Muscle layer of colon (tissue), 2 donors: ENCODE results near the gene AOPEP.
"Not testable (repeated sequence)": the region's sequence is repeated elsewhere in the genome, so short reads cannot be mapped to it uniquely, and the experiment has no call there.

Experiments
- H3K27ac ChIP-seq: one replicate; pipeline ENCODE4 v1.7.0; 2013; ENCODE audit warnings: low read depth, mild to moderate bottlenecking, low read length, moderate library complexity
- H3K27me3 ChIP-seq, 2 donors: one replicate each; pipeline ENCODE4 v1.7.0; 2013; ENCODE audit warnings: low read length in 2 of 2, mild to moderate bottlenecking in 2 of 2; ENCODE audit not compliant: insufficient read depth in 2 of 2, control insufficient read depth in 1 of 2
- H3K36me3 ChIP-seq: one replicate; pipeline ENCODE4 v1.7.0; 2013; ENCODE audit warnings: mild to moderate bottlenecking, low read length; ENCODE audit not compliant: insufficient read depth
- H3K4me1 ChIP-seq: one replicate; pipeline ENCODE4 v1.7.0; 2013; ENCODE audit warnings: mild to moderate bottlenecking, low read length; ENCODE audit not compliant: insufficient read depth
- H3K4me3 ChIP-seq, 2 donors: one replicate each; pipeline ENCODE4 v1.7.0; 2013; ENCODE audit warnings: low read length in 2 of 2, low read depth in 1 of 2, mild to moderate bottlenecking in 1 of 2, moderate library complexity in 1 of 2
- H3K9ac ChIP-seq: one replicate; pipeline ENCODE4 v1.7.0; 2013; ENCODE audit warnings: low read length
- H3K9me3 ChIP-seq: one replicate; pipeline ENCODE4 v1.7.0; 2013; ENCODE audit warnings: mild to moderate bottlenecking, low read length
- donor health status: abdominal sarcoma.
- donor health status: Adenocarcinoma of cecum.

AOPEP gene

DNA sequence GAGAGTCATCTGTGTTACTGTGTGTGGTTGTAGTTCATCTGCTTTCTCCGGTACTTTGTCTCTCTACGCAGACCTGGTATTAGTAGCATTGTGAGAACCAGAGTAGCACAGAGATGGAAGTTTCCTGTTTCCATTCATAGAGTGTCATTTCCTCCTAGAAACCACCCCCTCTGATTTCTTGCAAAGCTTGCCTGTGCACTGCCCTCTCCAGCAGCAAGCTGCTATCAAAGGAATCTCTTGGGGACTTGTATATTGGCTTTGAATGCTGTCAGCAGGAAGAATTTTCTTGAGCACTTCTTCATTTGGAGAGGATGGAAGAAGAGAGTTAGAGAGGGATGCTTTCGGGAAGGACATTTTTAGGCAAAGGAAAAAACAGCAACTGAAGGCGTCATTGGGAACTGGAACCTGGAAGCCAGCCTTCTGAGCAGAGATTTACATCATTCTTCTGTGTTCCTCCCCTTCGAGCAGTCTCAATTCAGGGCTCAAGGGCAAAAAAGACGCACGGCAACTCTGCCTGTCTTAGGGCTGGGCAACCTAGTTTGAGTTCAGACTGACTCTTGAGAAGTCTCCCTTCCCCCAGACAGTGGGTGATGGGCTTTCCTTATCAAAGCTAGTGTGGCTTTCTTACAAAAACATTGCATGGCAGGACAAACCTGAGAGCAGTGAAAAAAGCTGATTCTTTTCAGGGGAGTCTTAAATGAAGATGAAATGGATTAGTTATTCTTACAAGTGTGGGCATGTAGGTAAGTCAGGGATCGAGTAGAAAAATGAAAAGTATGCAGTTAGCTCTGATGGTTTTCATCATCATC lies 226.3 kb downstream of the AOPEP start:
- no peak overlapping the region for H3K9ac ChIP-seq
- H3K27ac ChIP-seq, result no peak overlapping the region
- peaks cover 18% of the 10 kb centered on the region for H3K4me1 ChIP-seq
- no peaks in the 10 kb centered on the region for H3K36me3 ChIP-seq
- no peaks in the 10 kb centered on the region for H3K27me3 ChIP-seq
- no peak overlapping the region for H3K4me3 ChIP-seq
- H3K9me3 ChIP-seq, result no peaks in the 10 kb centered on the region

DNA sequence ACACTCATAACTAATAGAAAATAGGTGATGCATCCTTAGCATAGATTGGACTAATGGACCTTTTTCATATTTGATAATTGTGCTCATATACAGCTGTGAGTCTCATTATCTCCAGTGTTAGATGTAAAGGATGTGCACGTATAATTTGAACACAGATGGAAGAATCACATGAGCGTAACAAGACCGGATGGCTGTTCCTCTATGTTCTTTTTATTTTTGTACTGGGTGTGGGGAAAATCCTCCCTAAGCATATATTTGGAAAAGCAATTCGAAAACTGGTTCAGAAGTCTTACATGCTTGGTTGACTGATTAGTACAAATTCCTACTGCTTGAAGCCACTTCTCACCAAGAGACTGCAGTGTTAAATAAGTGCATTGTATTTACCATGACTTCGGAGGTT lies 230.2 kb downstream of the AOPEP start:
- no peak overlapping the region for H3K9ac ChIP-seq
- H3K9me3 ChIP-seq, result no peaks in the 10 kb centered on the region
- H3K27me3 ChIP-seq, result no peaks in the 10 kb centered on the region
- H3K36me3 ChIP-seq, result no peaks in the 10 kb centered on the region
- peaks cover 8% of the 10 kb centered on the region for H3K4me1 ChIP-seq
- H3K27ac ChIP-seq, result no peak overlapping the region
- no peak overlapping the region for H3K4me3 ChIP-seq

DNA sequence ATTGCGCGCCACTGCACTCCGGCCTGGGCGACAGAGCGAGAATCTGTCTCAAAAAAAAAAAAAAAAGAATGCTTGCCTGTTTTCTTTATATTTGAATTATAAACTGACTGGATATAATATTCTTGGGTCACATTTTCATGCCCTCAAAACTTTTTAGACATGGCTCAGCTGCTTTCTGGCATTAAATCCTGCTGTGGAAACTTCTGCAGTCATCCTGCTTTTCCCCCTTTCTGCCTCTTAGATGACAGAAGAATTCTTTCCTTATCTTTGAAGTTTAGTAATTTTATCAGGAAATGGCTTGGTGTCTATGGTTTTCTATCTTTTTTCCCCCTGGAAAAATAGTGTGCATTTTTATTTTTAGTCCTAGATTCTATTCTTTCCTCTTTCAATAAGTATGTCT lies 234.5 kb downstream of the AOPEP start:
- Histone ChIP-seq H3K36me3 (no peaks in the 10 kb centered on the region), H3K9ac (no peak overlapping the region), H3K9me3 (no peaks in the 10 kb centered on the region), H3K4me3 (no peak overlapping the region), H3K4me1 (no peaks in the 10 kb centered on the region), H3K27ac (no peak overlapping the region), H3K27me3 (no peaks in the 10 kb centered on the region)

DNA sequence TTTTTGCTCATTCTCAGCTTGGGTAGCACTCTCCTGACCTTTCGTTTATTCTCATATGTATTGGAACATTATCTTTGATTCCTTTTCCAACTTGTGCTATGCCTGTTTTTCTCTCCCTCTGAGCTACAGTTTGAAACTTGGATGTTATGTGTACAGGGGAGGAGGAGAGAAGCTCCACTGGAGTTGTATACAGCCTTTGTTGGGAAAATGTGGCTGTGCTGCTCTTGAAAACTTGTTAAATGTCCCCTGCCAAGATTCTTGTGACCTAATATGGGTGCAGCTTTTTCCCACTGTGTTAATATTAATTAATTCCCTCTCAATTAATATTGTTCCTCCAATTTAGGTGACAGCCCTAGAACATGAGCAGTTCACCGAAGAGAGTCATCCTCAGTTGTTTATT lies 235.4 kb downstream of the AOPEP start:
- Histone ChIP-seq H3K27me3 (no peaks in the 10 kb centered on the region), H3K9ac (no peak overlapping the region), H3K4me1 (no peaks in the 10 kb centered on the region), H3K4me3 (no peak overlapping the region), H3K27ac (no peak overlapping the region), H3K9me3 (no peaks in the 10 kb centered on the region), H3K36me3 (no peaks in the 10 kb centered on the region)

DNA sequence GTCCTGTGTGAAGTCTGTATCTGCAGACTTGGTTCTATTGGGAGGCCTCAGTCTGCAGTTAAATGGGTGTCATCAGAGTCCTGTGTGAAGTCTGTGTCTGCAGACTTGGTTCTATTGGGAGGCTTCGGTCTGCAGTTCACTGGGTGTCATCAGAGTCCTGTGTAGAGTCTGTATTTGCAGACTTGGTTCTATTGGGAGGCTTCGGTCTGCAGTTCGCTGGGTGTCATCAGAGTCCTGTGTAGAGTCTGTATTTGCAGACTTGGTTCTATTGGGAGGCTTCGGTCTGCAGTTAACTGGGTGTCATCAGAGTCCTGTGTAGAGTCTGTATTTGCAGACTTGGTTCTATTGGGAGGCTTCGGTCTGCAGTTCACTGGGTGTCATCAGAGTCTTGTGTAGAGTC lies 239.1 kb downstream of the AOPEP start:
- H3K4me1 ChIP-seq, H3K27ac ChIP-seq, H3K9me3 ChIP-seq, H3K27me3 ChIP-seq, H3K4me3 ChIP-seq, H3K9ac ChIP-seq, H3K36me3 ChIP-seq: not testable (repeated sequence)

DNA sequence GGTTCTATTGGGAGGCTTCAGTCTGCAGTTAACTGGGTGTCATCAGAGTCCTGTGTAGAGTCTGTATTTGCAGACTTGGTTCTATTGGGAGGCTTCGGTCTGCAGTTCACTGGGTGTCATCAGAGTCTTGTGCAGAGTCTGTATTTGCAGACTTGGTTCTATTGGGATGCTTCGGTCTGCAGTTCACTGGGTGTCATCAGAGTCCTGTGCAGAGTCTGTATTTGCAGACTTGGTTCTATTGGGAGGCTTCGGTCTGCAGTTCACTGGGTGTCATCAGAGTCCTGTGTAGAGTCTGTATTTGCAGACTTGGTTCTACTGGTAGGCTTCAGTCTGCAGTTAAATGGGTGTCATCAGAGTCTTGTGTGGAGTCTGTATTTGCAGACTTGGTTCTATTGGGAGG lies 239.5 kb downstream of the AOPEP start:
- not testable (repeated sequence) for H3K27me3 ChIP-seq, H3K36me3 ChIP-seq, H3K9me3 ChIP-seq, H3K4me3 ChIP-seq, H3K4me1 ChIP-seq, H3K9ac ChIP-seq, H3K27ac ChIP-seq

DNA sequence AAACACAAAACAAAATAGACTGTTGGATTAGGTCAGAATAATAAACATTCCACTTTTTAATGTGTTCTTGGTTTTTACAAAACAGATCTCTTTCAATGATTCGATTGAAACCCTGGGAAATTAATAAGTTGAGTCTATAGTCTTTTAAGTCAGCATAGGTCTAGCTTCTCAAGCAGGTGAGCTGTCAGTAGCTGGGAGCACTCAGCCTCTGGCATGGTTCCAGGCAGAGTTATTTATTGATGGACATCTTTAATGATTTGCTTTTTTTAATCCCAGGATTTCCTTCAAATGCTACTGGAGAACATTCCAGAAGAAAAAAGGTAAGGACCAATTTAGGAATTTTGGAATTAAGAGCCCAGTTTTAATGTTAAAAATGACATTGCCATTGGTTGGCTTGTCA lies 241.0 kb downstream of the AOPEP start:
- Histone ChIP-seq H3K27ac (no peak overlapping the region), H3K9ac (no peak overlapping the region), H3K27me3 (no peaks in the 10 kb centered on the region), H3K9me3 (no peaks in the 10 kb centered on the region), H3K4me1 (no peaks in the 10 kb centered on the region), H3K4me3 (no peak overlapping the region), H3K36me3 (no peaks in the 10 kb centered on the region)

DNA sequence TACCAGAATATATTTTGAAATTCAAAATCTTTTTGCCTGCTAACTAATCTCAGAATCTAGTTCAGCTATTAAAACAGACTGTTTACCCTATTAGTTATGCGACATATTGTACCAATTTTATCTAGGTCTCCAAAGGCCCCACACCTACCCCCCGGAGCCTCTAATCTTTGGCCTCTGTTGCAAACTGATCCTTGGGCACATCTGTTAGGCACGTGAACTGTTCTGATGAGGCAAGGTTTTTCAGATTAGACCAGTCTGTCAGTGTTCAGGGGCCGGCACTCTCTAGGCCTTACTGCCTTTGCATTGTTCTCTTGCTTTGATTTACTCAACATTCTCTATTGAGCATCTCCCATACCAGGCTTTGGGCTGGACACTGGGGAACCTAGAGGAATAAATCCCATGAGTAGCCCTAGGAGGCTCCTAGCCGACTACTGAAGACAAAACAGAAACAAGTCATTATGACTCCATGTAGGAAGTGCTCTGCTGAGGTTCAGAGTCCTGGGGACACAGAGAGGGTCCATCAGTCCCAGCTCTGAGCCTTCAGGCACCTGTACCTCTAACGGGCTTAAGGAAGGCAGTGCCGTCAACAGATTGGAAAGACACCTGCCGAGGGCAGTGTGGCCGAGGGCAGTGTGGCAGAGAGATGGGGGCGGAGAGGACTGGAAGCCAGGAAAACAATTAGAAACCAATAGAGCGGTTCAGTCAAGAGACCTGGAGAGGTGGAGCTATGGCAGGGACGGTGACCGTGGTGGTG lies 245.1 kb downstream of the AOPEP start:
- Histone ChIP-seq H3K4me3 (no peak overlapping the region), H3K9ac (no peak overlapping the region), H3K27ac (no peak overlapping the region), H3K27me3 (no peaks in the 10 kb centered on the region), H3K9me3 (no peaks in the 10 kb centered on the region), H3K4me1 (peaks cover 5% of the 10 kb centered on the region), H3K36me3 (no peaks in the 10 kb centered on the region)

DNA sequence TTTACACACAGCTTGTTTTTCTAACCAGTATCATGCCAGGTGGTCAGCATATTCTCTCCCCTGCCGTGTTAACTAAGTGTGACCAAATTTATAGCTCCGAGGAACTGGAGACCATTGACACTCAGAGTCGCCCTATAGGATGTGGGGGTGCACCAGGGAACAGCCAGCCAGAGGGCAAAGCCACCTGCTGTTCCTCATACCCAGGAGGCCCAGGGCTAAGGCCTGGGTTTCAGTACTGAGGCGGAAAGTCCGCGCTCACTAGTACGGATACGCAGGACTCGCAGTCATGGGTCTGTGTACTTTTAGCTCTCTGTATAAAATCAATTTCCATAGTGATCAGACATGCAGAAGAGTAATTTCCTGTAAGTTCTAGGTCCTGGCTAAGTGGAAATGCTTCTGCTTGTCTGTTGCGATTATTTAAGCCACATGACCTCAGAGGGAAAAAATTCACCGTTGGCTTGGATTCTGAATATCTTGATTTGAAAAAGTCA lies 247.0 kb downstream of the AOPEP start:
- H3K4me1 ChIP-seq, result peaks cover 5% of the 10 kb centered on the region
- H3K9me3 ChIP-seq, result no peaks in the 10 kb centered on the region
- no peaks in the 10 kb centered on the region for H3K27me3 ChIP-seq
- no peak overlapping the region for H3K9ac ChIP-seq
- H3K36me3 ChIP-seq, result no peaks in the 10 kb centered on the region
- H3K4me3 ChIP-seq, result no peak overlapping the region
- no peak overlapping the region for H3K27ac ChIP-seq

DNA sequence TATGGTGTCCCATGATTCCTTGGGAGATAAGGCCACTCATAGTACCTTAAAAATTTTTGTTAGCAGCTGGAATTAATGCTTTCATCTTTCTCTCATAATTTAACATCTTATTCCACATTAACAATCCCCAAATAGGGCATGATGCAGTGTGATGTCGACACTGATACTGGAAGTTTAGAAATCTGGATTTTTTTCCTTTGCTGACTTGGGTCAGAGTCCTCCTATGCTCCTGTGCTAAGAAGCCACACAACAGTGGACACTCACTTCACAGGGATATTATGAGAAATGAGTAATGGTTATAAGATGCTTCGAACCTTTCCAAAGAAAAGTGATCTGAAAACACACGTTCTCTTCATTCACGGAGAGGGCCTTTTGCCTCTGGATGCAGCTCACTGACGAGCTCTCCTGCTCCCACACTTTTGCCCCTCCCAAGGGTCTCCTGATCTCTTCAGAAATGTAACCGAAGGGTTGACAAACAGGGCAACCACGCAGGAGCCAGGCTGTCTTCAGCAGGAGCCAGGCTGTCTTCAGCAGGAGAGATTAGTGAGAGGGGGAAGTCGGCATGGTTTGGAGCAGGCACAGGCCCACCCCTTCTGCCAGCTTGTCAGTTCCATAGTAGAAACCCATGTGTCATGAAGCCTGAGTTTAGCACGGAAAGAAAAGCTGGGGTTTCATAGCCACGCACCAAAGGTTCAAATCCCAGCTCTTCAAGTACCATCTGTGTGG lies 247.8 kb downstream of the AOPEP start:
- Histone ChIP-seq H3K4me3 (no peak overlapping the region), H3K27ac (no peak overlapping the region), H3K27me3 (no peaks in the 10 kb centered on the region), H3K9ac (no peak overlapping the region), H3K9me3 (no peaks in the 10 kb centered on the region), H3K4me1 (peaks cover 5% of the 10 kb centered on the region), H3K36me3 (no peaks in the 10 kb centered on the region)

DNA sequence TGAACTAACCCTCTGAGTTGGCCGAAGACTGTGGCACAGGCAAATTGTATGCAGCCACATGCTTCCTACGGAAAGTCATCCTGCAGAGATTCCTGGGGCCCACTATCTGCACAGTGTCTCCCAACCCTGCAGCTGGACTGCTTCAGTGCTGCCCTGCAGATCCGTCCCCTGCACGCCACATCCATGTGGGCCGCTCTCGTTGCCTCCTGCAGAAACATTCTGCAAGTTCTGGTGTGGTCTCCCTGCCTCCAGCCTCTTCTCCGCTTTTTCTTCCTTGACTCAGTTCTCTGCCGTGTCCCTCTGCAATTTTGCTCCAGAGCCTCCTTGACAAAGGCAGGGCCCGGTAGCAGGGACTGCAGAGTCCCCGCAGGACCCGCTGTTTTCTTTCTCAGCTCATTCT lies 249.0 kb downstream of the AOPEP start:
- no peak overlapping the region for H3K4me3 ChIP-seq
- H3K36me3 ChIP-seq, result no peaks in the 10 kb centered on the region
- H3K27me3 ChIP-seq, result no peaks in the 10 kb centered on the region
- H3K27ac ChIP-seq, result no peak overlapping the region
- H3K9ac ChIP-seq, result no peak overlapping the region
- peaks cover 5% of the 10 kb centered on the region for H3K4me1 ChIP-seq
- H3K9me3 ChIP-seq, result no peaks in the 10 kb centered on the region
